ENCODE data around the gene DNAJC13.

Gene DNAJC13

DNA sequence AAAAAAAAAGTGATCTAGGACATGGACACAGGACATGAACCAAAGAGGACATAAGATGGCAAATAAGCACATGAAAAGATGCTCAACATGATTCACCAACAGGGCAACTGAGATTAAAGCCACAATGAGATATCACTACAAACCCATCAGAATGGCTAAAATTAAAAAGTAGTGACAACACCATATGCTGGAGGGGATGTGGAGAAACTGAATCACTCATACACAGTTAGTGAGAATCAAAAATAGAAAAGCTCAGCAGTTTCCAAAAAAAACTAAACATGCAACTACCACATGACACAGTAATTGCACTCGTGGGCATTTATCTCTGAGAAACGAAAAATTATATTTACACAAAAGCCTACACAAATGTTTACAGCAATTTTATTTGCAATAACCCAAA is 151.9 kb downstream of the DNAJC13 start:
- TF ChIP-seq SIN3A (IDR thresholded peaks at IDR 0.05; ENCODE audit: borderline replicate concordance, insufficient read depth, low read length) (no peak), REST (IDR thresholded peaks at IDR 0.05; ENCODE audit: insufficient read depth in 1 of 2, low read depth in 2 of 2, low read length in 2 of 2) (no peak), POLR2AphosphoS5 (IDR thresholded peaks at IDR 0.05; ENCODE audit: low read depth, low read length) (no peak), FOXP2 (optimal IDR thresholded peaks at IDR 0.05; ENCODE audit: borderline replicate concordance, extremely low read depth, extremely low read length, insufficient read depth) (no peak), TAF1 (IDR thresholded peaks at IDR 0.05; ENCODE audit: borderline replicate concordance, insufficient read depth, low read length) (no peak)

GRCh38 chr3:132569580-132569979 is 152.3 kb downstream of the DNAJC13 start:
- TF ChIP-seq POLR2AphosphoS5 (IDR thresholded peaks at IDR 0.05; ENCODE audit: low read depth, low read length), result no peak
- no peak for TF ChIP-seq SIN3A (IDR thresholded peaks at IDR 0.05; ENCODE audit: borderline replicate concordance, insufficient read depth, low read length)
- no peak for TF ChIP-seq TAF1 (IDR thresholded peaks at IDR 0.05; ENCODE audit: borderline replicate concordance, insufficient read depth, low read length)
- no peak for TF ChIP-seq REST (IDR thresholded peaks at IDR 0.05; ENCODE audit: insufficient read depth in 1 of 2, low read depth in 2 of 2, low read length in 2 of 2)

GRCh38 chr3:132570016-132570415 is 152.7 kb downstream of the DNAJC13 start:
- TF ChIP-seq TAF1 (IDR thresholded peaks at IDR 0.05; ENCODE audit: borderline replicate concordance, insufficient read depth, low read length) (no peak), POLR2AphosphoS5 (IDR thresholded peaks at IDR 0.05; ENCODE audit: low read depth, low read length) (no peak), SIN3A (IDR thresholded peaks at IDR 0.05; ENCODE audit: borderline replicate concordance, insufficient read depth, low read length) (no peak), FOXP2 (optimal IDR thresholded peaks at IDR 0.05; ENCODE audit: borderline replicate concordance, extremely low read depth, extremely low read length, insufficient read depth) (no peak), REST (IDR thresholded peaks at IDR 0.05; ENCODE audit: insufficient read depth in 1 of 2, low read depth in 2 of 2, low read length in 2 of 2) (no peak)

DNA sequence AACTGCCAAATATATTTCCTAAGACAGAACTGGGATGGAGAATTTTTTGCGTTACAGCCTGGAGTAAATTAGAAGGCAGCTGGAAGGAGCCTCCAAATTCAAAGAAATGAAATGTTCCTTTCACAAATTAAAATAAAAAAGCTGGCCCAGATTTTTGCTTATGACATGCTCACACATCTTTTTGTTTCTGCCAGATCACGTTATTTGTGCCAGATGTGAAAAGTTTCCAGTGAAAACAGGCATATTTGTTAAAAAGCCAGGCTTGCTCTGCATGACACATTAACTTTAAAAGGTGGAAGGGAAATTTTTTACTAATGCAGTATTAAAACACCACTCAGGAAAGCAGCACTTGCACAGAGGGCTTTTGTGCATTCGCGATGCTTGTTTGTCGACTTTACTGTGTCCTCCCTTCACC is 156.5 kb downstream of the DNAJC13 start:
- TF ChIP-seq POLR2AphosphoS5 (IDR thresholded peaks at IDR 0.05; ENCODE audit: low read depth, low read length) (no peak), REST (IDR thresholded peaks at IDR 0.05; ENCODE audit: insufficient read depth in 1 of 2, low read depth in 2 of 2, low read length in 2 of 2) (no peak), TAF1 (IDR thresholded peaks at IDR 0.05; ENCODE audit: borderline replicate concordance, insufficient read depth, low read length) (no peak), SIN3A (IDR thresholded peaks at IDR 0.05; ENCODE audit: borderline replicate concordance, insufficient read depth, low read length) (no peak), FOXP2 (optimal IDR thresholded peaks at IDR 0.05; ENCODE audit: borderline replicate concordance, extremely low read depth, extremely low read length, insufficient read depth) (no peak)

- TF ChIP-seq POLR2AphosphoS5 (IDR thresholded peaks at IDR 0.05; ENCODE audit: low read depth, low read length) (no peak), SIN3A (IDR thresholded peaks at IDR 0.05; ENCODE audit: borderline replicate concordance, insufficient read depth, low read length) (no peak), FOXP2 (optimal IDR thresholded peaks at IDR 0.05; ENCODE audit: borderline replicate concordance, extremely low read depth, extremely low read length, insufficient read depth) (no peak), TAF1 (IDR thresholded peaks at IDR 0.05; ENCODE audit: borderline replicate concordance, insufficient read depth, low read length) (no peak), REST (IDR thresholded peaks at IDR 0.05; ENCODE audit: insufficient read depth in 1 of 2, low read depth in 2 of 2, low read length in 2 of 2) (no peak)
Observed at GRCh38 chr3:132587401-132587800, 170.1 kb downstream of the DNAJC13 start.

Measured in PFSK-1 (cell line).